WTC11 (cell line): ENCODE results near the gene SPG11. TPM values are rescaled to one million over a fixed set of nuclear protein-coding genes. Genes with fewer than 3 reads are reported as not detected.

Experiments used
- ATAC-seq: fragments of 200-7000 bp; cut with Tn5 transposase; 2 replicates; pipeline ENCODE4 v1.10.0; 2021; ENCODE audit warnings: mild to moderate bottlenecking, moderate library complexity
- CTCF ChIA-PET: fragments of 300-600 bp; sonication (Branson Sonifier 250); formaldehyde crosslinking; loops from one replicate; lab custom pipeline; 2021; ENCODE audit warnings: antibody characterized with exemption; lab: Charles Lee
- POLR2A ChIA-PET: fragments of 350-600 bp; sonication (Branson Sonifier 250); formaldehyde crosslinking; loops from one replicate; lab custom pipeline; 2021; ENCODE audit warnings: antibody characterized with exemption; lab: Charles Lee
- DNase-seq: peaks from one replicate; pipeline ENCODE4 v3.0.0; 2021; ENCODE audit warnings: low spot score
- H3K27ac Mint-ChIP-seq: 2 replicates; pipeline ENCODE4 v1.8.0; 2021; ENCODE audit warnings: mixed read lengths
- H3K27me3 Mint-ChIP-seq: 2 replicates; pipeline ENCODE4 v1.8.0; 2021; ENCODE audit warnings: low read depth, mild to moderate bottlenecking, moderate library complexity, mixed read lengths
- H3K36me3 Mint-ChIP-seq: 2 replicates; pipeline ENCODE4 v1.8.0; 2021; ENCODE audit warnings: mixed read lengths
- H3K4me1 Mint-ChIP-seq: 2 replicates; pipeline ENCODE4 v1.8.0; 2022; ENCODE audit warnings: mixed read lengths
- H3K4me3 Mint-ChIP-seq: 2 replicates; pipeline ENCODE4 v1.8.0; 2021; ENCODE audit warnings: mild to moderate bottlenecking, moderate library complexity, mixed read lengths
- H3K9me3 Mint-ChIP-seq: 2 replicates; pipeline ENCODE4 v1.8.0; 2021; ENCODE audit warnings: mixed read lengths
- AFF4 ChIP-seq: sonication (generic); formaldehyde crosslinking; IDR thresholded peaks from 2 replicates; pipeline ENCODE4 v1.8.1; 2023; ENCODE audit warnings: mild to moderate bottlenecking, missing genetic modification reagents, borderline replicate concordance
- ATF3 ChIP-seq: sonication (generic); formaldehyde crosslinking; conservative IDR thresholded peaks from 2 replicates; pipeline ENCODE4 v1.8.1; 2022; ENCODE audit warnings: mild to moderate bottlenecking, missing genetic modification reagents
- ELF4 ChIP-seq: sonication (generic); formaldehyde crosslinking; IDR thresholded peaks from 2 replicates; pipeline ENCODE4 v1.8.1; 2022; ENCODE audit warnings: low read depth, mild to moderate bottlenecking, moderate library complexity, missing genetic modification reagents
- HMGA2 ChIP-seq: fragments of 250-450 bp; sonication (Bioruptor Pico); IDR thresholded peaks from 2 replicates; pipeline ENCODE4 v1.4.0; 2021; ENCODE audit warnings: mild to moderate bottlenecking, moderate library complexity
- IRF1 ChIP-seq: sonication (generic); formaldehyde crosslinking; IDR thresholded peaks from 2 replicates; pipeline ENCODE4 v1.8.0; 2023; ENCODE audit warnings: missing genetic modification reagents
- JAZF1 ChIP-seq: fragments of 250-450 bp; sonication (Bioruptor Pico); IDR thresholded peaks from 2 replicates; pipeline ENCODE4 v1.9.0; 2021; ENCODE audit warnings: moderate library complexity, mild to moderate bottlenecking, inconsistent platforms
- NFATC4 ChIP-seq: fragments of 250-450 bp; sonication (Bioruptor Pico); IDR thresholded peaks from 2 replicates; pipeline ENCODE4 v1.9.0; 2021; ENCODE audit warnings: mild to moderate bottlenecking
- NFE2L1 ChIP-seq: sonication (generic); formaldehyde crosslinking; IDR thresholded peaks from 2 replicates; pipeline ENCODE4 v1.8.1; 2023; ENCODE audit warnings: missing genetic modification reagents
- NFYB ChIP-seq: sonication (generic); formaldehyde crosslinking; conservative IDR thresholded peaks from 2 replicates; pipeline ENCODE4 v1.8.0; 2022; ENCODE audit warnings: low read depth, missing genetic modification reagents
- NR3C1 ChIP-seq: sonication (generic); formaldehyde crosslinking; conservative IDR thresholded peaks from 2 replicates; pipeline ENCODE4 v1.8.1; 2023; ENCODE audit warnings: low read depth, mild to moderate bottlenecking, missing genetic modification reagents
- TCF7 ChIP-seq: sonication (generic); formaldehyde crosslinking; IDR thresholded peaks from 2 replicates; pipeline ENCODE4 v1.8.0; 2022; ENCODE audit warnings: mild to moderate bottlenecking, low read depth, missing genetic modification reagents, moderate library complexity
- USF2 ChIP-seq: sonication (generic); formaldehyde crosslinking; IDR thresholded peaks from 2 replicates; pipeline ENCODE4 v1.8.1; 2023; ENCODE audit warnings: mild to moderate bottlenecking, missing genetic modification reagents, moderate library complexity
- ZBTB21 ChIP-seq: sonication (generic); formaldehyde crosslinking; IDR thresholded peaks from 2 replicates; pipeline ENCODE4 v1.8.1; 2023; ENCODE audit warnings: mild to moderate bottlenecking, missing genetic modification reagents, borderline replicate concordance
- ZBTB43 ChIP-seq: sonication (generic); formaldehyde crosslinking; IDR thresholded peaks from 2 replicates; pipeline ENCODE4 v1.8.1; 2023; ENCODE audit warnings: mild to moderate bottlenecking, missing genetic modification reagents
- ZNF423 ChIP-seq: fragments of 250-450 bp; sonication (Bioruptor Pico); IDR thresholded peaks from 2 replicates; pipeline ENCODE4 v2.1.2; 2022; ENCODE audit warnings: mild to moderate bottlenecking, moderate library complexity
- total RNA-seq: library from RNA; stranded (reverse); gene quantifications from 3 replicates; pipeline ENCODE4 v1.2.3, GENCODE V29; 2021
- TF ChIP-seq, protein P1 (sequence below): sonication (generic); formaldehyde crosslinking; IDR thresholded peaks from 2 replicates; pipeline ENCODE4 v1.8.1; 2022; ENCODE audit warnings: low read depth, mild to moderate bottlenecking, moderate library complexity, missing genetic modification reagents, borderline replicate concordance
- TF ChIP-seq, protein P2 (sequence below): sonication (generic); formaldehyde crosslinking; IDR thresholded peaks from 2 replicates; pipeline ENCODE4 v1.8.0; 2022; ENCODE audit warnings: mild to moderate bottlenecking, missing genetic modification reagents
- TF ChIP-seq, protein P3 (sequence below): sonication (generic); formaldehyde crosslinking; IDR thresholded peaks from 2 replicates; pipeline ENCODE4 v1.8.1; 2023; ENCODE audit warnings: mild to moderate bottlenecking, moderate library complexity, missing genetic modification reagents
- TF ChIP-seq, protein P4 (sequence below): sonication (generic); formaldehyde crosslinking; IDR thresholded peaks from 2 replicates; pipeline ENCODE4 v1.8.0; 2022; ENCODE audit warnings: mild to moderate bottlenecking, missing genetic modification reagents

SPG11 gene
- total RNA-seq, 1 experiment from 2014 or later: 46.4 TPM

DNA sequence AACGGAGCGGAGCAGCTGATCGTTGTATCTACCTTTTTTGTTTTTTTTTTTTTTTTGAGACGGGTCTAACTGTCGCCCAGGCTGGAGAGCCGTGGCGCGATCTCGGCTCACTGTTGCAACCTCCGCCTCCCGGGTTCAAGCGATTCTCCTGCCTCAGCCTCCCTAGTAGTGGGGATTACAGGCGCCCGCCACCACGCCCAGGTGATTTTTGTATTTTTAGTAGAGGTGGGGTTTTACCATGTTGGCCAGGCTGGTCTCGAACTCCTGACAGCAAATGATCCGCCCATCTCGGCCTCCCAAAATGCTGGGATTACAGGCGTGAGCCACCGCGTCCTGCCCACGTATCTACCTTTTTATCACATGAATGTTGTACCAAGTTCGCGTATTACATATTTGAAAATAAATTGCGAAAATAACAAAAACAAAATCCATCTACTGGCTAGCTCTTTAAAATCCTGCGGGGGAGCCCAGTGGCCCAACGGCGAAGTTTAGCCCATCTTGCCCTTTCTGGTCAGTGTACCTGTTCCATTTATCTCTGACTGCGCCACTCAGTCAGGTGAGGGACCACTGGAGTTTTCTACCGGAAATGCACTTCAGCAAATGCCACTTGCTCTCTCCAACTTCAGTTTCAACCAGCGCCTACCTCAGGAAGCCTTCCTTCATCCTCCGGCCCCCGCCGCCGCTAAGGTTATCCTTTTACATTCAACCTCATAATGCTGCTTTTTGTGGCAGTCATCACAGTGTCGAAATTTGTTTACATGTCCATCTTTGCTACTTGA, 127.8 kb downstream of the SPG11 start:
- ChIA-PET POLR2A (no interaction called here), CTCF (interaction anchor here (0.7 kb wide), 1 partner anchor 739 kb away, joined by 3 read pairs; no protein-coding TSS in a partner anchor)
- peaks cover 17% of the 10 kb centered on the region for H3K36me3 Mint-ChIP-seq
- TF ChIP-seq AFF4 (CRISPR knock-in tag) (no peak), ATF3 (no peak), NFATC4 (CRISPR knock-in tag) (no peak), ELF4 (CRISPR knock-in tag) (no peak), NFE2L1 (CRISPR knock-in tag) (no peak), ZBTB21 (CRISPR knock-in tag) (no peak), ZNF423 (CRISPR knock-in tag) (no peak), IRF1 (CRISPR knock-in tag) (no peak), TCF7 (CRISPR knock-in tag) (no peak), HMGA2 (CRISPR knock-in tag) (no peak), JAZF1 (CRISPR knock-in tag) (no peak), NR3C1 (CRISPR knock-in tag) (no peak), NFYB (no peak), ZBTB43 (CRISPR knock-in tag) (no peak), USF2 (CRISPR knock-in tag) (no peak)
- TF ChIP-seq, protein P1, sequence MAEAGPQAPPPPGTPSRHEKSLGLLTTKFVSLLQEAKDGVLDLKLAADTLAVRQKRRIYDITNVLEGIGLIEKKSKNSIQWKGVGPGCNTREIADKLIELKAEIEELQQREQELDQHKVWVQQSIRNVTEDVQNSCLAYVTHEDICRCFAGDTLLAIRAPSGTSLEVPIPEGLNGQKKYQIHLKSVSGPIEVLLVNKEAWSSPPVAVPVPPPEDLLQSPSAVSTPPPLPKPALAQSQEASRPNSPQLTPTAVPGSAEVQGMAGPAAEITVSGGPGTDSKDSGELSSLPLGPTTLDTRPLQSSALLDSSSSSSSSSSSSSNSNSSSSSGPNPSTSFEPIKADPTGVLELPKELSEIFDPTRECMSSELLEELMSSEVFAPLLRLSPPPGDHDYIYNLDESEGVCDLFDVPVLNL: no peak
- TF ChIP-seq, protein P2, sequence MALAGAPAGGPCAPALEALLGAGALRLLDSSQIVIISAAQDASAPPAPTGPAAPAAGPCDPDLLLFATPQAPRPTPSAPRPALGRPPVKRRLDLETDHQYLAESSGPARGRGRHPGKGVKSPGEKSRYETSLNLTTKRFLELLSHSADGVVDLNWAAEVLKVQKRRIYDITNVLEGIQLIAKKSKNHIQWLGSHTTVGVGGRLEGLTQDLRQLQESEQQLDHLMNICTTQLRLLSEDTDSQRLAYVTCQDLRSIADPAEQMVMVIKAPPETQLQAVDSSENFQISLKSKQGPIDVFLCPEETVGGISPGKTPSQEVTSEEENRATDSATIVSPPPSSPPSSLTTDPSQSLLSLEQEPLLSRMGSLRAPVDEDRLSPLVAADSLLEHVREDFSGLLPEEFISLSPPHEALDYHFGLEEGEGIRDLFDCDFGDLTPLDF: no peak
- TF ChIP-seq, protein P3, sequence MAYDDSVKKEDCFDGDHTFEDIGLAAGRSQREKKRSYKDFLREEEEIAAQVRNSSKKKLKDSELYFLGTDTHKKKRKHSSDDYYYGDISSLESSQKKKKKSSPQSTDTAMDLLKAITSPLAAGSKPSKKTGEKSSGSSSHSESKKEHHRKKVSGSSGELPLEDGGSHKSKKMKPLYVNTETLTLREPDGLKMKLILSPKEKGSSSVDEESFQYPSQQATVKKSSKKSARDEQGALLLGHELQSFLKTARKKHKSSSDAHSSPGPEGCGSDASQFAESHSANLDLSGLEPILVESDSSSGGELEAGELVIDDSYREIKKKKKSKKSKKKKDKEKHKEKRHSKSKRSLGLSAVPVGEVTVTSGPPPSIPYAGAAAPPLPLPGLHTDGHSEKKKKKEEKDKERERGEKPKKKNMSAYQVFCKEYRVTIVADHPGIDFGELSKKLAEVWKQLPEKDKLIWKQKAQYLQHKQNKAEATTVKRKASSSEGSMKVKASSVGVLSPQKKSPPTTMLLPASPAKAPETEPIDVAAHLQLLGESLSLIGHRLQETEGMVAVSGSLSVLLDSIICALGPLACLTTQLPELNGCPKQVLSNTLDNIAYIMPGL (CRISPR knock-in tag): no peak
- TF ChIP-seq, protein P4, sequence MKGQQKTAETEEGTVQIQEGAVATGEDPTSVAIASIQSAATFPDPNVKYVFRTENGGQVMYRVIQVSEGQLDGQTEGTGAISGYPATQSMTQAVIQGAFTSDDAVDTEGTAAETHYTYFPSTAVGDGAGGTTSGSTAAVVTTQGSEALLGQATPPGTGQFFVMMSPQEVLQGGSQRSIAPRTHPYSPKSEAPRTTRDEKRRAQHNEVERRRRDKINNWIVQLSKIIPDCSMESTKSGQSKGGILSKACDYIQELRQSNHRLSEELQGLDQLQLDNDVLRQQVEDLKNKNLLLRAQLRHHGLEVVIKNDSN (CRISPR knock-in tag): no peak
- H3K27me3 Mint-ChIP-seq: no peaks in the 10 kb centered on the region
- H3K4me1 Mint-ChIP-seq: peaks cover 24% of the 10 kb centered on the region
- peak overlapping the region; percentile 89 for H3K4me3 Mint-ChIP-seq
- DNase-seq (no peak), ATAC-seq (no peak)
- H3K9me3 Mint-ChIP-seq: no peaks in the 10 kb centered on the region
- peak overlapping the region; percentile 99 for H3K27ac Mint-ChIP-seq
